ENCODE results near the gene CTNNB1.

CTNNB1 gene

GRCh38 chr3:41178576-41178975, 20.7 kb upstream of the CTNNB1 start:
- no peak for TF ChIP-seq POLR2A (IDR thresholded peaks at IDR 0.05; ENCODE audit: low read depth, low read length)
- DNase-seq (ENCODE audit: insufficient read length, low spot score) (no peak), FAIRE-seq (no peak)

- DNase-seq (ENCODE audit: insufficient read length, low spot score) (no peak), FAIRE-seq (no peak)
- no peak for TF ChIP-seq POLR2A (IDR thresholded peaks at IDR 0.05; ENCODE audit: low read depth, low read length)
These were observed 18.9 kb upstream of the CTNNB1 start for GRCh38 chr3:41180396-41180795.

DNA sequence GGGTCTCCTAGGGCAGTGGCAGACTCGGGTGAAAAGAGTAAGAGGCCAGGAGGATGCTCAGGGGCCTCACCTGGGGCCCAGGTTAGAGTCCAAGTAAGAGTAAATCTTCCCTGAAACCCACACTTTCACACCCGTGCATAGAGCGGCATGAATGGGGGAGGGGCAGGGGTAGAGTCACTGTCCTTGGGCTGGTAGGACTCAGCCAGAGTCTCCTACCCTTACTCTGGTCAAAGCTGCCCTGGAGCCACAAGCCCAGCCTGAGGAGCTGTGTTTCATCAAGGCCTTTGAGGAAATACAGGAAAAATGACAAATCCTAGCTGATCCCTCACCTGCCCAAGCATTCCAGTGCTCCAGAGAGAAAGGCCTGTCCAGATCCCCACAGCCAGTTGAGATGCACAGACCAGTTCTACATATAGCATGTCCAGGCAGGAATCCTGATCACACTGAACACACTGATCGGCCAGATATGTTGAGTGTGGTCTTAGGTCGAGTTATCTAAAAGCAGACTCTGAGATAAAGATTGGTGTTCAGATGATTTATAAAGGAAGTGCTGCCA, 16.7 kb upstream of the CTNNB1 start:
- DNase-seq (ENCODE audit: insufficient read length, low spot score) (no peak), FAIRE-seq (no peak)
- no peak for TF ChIP-seq POLR2A (IDR thresholded peaks at IDR 0.05; ENCODE audit: low read depth, low read length)

DNA sequence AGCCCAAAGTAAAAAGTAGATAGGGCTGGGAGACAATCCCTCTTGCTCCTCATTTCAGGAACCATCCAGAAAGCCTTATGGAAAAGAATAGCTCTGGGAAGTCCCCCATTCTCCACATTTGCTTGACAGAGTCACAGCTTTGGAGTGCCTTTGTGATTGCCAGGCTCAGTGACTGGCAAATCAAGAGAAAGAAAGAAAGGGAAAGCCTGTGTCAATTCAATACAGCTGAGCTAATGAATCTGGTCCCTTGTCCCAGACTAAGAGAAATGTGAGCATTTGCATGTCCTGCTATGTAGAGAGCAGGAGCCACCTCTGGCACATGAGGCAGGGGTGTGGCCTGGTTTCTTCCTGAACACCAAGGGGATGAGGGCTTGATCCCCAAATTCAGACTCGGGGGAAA, 14.9 kb upstream of the CTNNB1 start:
- TF ChIP-seq POLR2A (IDR thresholded peaks at IDR 0.05; ENCODE audit: low read depth, low read length) = no peak
- DNase-seq (ENCODE audit: insufficient read length, low spot score) (no peak), FAIRE-seq (no peak)

GRCh38 chr3:41186297-41186696, 13.0 kb upstream of the CTNNB1 start:
- no peak for DNase-seq (ENCODE audit: insufficient read length, low spot score)
- no peak for FAIRE-seq
- no peak for TF ChIP-seq POLR2A (IDR thresholded peaks at IDR 0.05; ENCODE audit: low read depth, low read length)

DNA sequence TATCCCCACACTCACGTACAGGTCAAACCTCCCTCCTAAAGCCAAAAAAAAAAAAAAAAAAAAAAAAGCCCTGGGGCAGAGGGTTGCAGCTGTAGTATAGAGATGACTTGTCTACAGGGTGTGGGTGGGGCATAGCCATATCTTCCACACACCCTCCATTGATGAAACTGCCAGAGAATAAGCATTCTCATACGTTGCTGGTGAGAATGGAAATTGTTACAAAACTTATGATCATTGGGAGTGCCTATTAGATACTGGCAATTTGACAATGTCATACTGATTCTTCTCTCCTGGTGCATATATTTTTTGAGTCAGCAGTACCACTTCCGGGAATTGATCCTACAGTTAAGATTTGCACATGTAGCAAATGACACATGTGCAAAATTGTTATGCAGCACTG, 11.0 kb upstream of the CTNNB1 start:
- TF ChIP-seq POLR2A (IDR thresholded peaks at IDR 0.05; ENCODE audit: low read depth, low read length) = no peak
- FAIRE-seq (no peak), DNase-seq (ENCODE audit: insufficient read length, low spot score) (no peak)

DNA sequence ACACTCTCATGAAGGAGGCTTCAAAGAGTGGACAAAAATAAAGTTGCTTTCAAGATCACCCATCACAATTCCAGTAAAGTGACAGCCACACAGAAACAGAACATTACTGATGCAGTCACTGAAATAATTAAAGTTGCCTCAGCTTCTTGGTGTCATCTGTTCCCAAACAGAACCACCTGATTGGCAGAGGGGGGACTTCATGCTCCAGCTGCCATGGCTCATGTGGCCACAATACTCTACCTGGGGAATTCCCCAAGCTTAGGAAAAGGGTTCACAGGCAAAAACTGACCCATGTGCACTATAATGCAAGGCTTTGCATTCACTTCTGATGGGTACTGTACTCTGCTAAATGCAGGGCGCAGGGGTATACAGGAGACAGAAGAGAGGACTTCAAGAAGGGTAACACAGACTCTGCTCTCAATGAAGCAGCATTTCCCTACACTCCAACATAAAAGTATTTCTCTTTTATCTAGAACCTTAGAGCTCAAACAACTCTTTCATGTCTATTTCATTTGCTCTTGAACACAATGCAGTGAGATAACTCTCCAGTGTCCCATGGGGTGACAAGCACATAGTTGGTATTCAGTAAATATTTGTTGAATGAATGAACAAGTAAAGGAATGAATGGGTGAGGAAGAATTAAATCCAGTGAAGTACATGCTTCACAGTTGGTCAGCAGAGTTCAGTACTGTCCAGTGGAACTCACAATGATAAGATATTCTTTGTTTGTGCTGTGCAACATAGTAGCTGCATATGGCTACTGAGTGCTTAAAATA, 8.6 kb upstream of the CTNNB1 start:
- DNase-seq (ENCODE audit: insufficient read length, low spot score) (no peak), FAIRE-seq (no peak)
- no peak for TF ChIP-seq POLR2A (IDR thresholded peaks at IDR 0.05; ENCODE audit: low read depth, low read length)

DNA sequence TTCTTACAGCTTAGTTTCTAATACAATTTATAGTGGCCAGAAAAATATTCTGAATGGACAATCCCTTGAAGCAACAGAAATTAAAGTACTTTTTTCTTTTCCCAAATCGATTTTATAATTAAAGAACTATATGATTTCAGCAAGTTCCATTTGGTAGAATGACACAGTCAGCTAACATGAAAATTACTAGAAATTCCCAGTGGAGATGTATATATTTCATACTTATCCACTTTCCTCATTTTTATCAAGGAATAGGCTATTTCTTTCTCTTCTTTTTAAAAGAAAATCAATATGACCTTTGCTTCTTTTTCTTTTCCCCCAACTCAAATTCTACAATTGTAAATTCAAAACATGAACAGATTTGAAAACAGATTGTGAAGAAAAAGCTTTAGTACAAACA, 6.4 kb upstream of the CTNNB1 start:
- FAIRE-seq (no peak), DNase-seq (ENCODE audit: insufficient read length, low spot score) (no peak)
- no peak for TF ChIP-seq POLR2A (IDR thresholded peaks at IDR 0.05; ENCODE audit: low read depth, low read length)

DNA sequence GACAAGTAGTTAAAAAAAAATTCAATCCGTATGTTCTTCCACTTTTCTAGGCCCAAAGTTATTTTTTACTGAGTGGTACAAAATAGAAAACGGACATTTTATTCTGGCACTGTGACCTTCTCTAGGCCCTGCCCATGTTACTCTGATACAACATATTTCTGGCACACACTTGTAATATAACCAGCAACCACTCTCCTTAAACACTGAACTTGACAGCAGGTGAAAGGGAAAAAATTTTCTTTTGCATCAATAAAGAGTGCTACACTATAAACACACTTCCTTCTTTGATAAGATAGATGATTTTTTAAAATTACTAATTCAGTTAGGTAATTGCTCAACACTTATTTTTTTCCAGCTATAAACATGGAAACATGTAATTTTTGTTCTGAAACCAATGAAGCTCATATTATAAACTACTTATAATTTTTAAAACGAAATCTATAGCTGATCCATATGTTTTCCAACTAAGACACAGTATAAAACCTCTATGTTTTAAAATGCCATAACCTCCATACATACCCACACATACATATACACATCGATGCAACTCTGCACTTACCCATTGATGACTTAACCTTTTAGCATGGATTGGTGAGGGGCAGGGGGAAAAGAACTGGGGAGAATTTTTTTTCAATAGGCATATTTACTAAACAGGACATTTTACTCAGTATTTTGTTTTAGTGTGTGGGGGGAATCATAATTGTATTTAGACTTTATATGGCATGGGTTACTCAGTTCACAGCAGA, 5.3 kb upstream of the CTNNB1 start:
- FAIRE-seq = no peak
- TF ChIP-seq POLR2A (IDR thresholded peaks at IDR 0.05; ENCODE audit: low read depth, low read length) = no peak
- no peak for DNase-seq (ENCODE audit: insufficient read length, low spot score)

DNA sequence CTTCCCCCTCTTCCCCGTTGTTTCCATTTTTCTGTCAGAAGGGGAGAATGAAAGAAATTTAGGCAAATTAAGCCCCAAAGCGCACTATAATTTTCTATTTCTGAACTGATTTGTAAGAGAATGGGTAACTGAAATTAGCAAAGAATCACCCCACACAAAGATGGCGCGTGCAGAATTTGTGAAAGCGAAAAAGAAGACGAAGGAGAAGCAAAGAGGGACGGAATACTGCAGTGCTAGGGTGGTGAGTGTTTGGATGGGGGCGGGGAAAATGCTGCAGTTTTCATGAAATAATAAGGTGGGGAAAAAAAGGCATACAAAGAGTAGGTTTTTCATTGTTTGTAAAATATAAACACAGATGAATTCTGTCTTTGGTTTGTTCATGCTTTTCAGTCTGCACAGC, 4.6 kb upstream of the CTNNB1 start:
- DNase-seq (ENCODE audit: insufficient read length, low spot score) = no peak
- TF ChIP-seq POLR2A (IDR thresholded peaks at IDR 0.05; ENCODE audit: low read depth, low read length) = no peak

GRCh38 chr3:41195946-41196345, 3.4 kb upstream of the CTNNB1 start:
- no peak for DNase-seq (ENCODE audit: insufficient read length, low spot score)
- FAIRE-seq = no peak
- no peak for TF ChIP-seq POLR2A (IDR thresholded peaks at IDR 0.05; ENCODE audit: low read depth, low read length)

More for the DNA sequence above, 4.6 kb upstream of the CTNNB1 start:
- no peak for FAIRE-seq

GRCh38 chr3:41196499-41197410, 2.5 kb upstream of the CTNNB1 start:
- TF ChIP-seq POLR2A (IDR thresholded peaks at IDR 0.05; ENCODE audit: low read depth, low read length) = no peak
- FAIRE-seq (no peak), DNase-seq (ENCODE audit: insufficient read length, low spot score) (no peak)

DNA sequence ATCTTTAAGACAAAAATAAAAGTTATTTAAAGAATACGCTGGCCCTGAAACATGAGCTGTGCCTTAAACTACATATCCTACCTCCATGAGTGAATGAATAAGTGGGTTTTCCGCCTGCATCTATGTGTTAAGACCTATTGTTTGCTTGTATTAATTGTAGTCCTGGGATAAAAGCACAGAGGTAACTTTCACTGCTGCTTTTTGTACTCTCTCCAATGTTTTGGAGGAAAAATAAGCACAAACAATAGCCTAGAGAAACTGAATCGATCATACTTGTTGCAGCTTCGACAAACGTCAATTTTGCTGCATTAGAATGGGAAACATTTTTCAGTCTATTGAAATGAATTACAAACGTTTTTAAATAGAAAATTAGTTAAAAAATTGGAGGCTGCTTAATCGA, 1.3 kb upstream of the CTNNB1 start:
- DNase-seq (ENCODE audit: insufficient read length, low spot score) (no peak), FAIRE-seq (no peak)
- no peak for TF ChIP-seq POLR2A (IDR thresholded peaks at IDR 0.05; ENCODE audit: low read depth, low read length)

- FAIRE-seq (no peak), DNase-seq (ENCODE audit: insufficient read length, low spot score) (no peak)
- TF ChIP-seq POLR2A (IDR thresholded peaks at IDR 0.05; ENCODE audit: low read depth, low read length) = no peak
These were observed 779 bp upstream of the CTNNB1 start for GRCh38 chr3:41198526-41198925.

Data from H54 (cell line).